Transverse colon (tissue), 4 donors: ENCODE results near the gene CAMTA1.

Experiments
- CTCF ChIP-seq, 5 experiments: fragments of 200-600 bp in 3 of 5; fragments of 450-650 bp in 2 of 5; sonication (generic) in 3 of 5; IDR thresholded peaks; 1 replicate in 2 of 5; 2 replicates in 3 of 5; pipeline ENCODE4 v1.5.1; 2016 to 2017; ENCODE audit warnings: antibody characterized with exemption in 5 of 5, inconsistent platforms in 3 of 5, mild to moderate bottlenecking in 2 of 5, moderate library complexity in 1 of 5
- EP300 ChIP-seq: sonication (generic); formaldehyde crosslinking; IDR thresholded peaks from one replicate; pipeline ENCODE4 v1.6.1; 2017; ENCODE audit warnings: antibody characterized with exemption, low read depth
- POLR2A ChIP-seq: fragments of 450-650 bp; IDR thresholded peaks from one replicate; pipeline ENCODE4 v1.6.1; 2016; ENCODE audit warnings: antibody characterized with exemption, mild to moderate bottlenecking, moderate library complexity
- POLR2AphosphoS5 ChIP-seq, 3 donors: sonication (generic); formaldehyde crosslinking; IDR thresholded peaks; one replicate each; pipeline ENCODE4 v1.6.1; 2016; ENCODE audit warnings: antibody characterized with exemption in 3 of 3

DNA sequence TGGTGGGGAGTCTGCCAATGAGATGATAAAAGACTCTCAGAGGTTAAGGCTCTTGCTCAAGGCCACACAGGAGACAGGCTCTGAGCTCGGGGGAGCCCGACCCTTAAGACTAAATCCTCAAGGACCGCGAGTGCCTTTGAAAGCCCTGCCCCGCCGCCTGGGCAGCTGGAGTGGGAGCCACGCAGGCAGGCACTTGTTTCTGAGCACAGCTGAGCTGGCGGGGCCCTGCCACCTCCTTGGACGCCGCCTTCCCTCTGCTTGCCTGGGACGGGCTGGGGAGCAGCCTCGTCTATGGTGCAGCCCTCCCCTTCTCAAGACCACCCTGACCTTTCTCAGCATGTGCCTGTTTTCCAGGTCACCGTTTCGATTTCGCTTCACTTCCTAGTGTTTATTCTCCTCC is 169.3 kb downstream of the CAMTA1 start:
- TF ChIP-seq CTCF (IDR thresholded peaks at IDR 0.05) (no peak), EP300 (no peak), POLR2AphosphoS5 (IDR thresholded peaks at IDR 0.05) (no peak), POLR2A (no peak)
